Uterus (tissue), 4 donors: ENCODE results near the gene CHST8. TPM values are rescaled to one million over a fixed set of nuclear protein-coding genes. Genes with fewer than 3 reads are reported as not detected.

Experiments used
- DNase-seq, 2 donors: peaks; one replicate each; pipeline ENCODE4 v3.0.0-alpha.2; 2019 to 2020
- H3K27ac ChIP-seq, 2 donors: fragments of 200-600 bp; sonication (generic); 1 replicate in 1 of 2; 2 replicates in 1 of 2; pipeline ENCODE4 v1.5.1; 2016 to 2018
- H3K27me3 ChIP-seq, 2 donors: fragments of 200-600 bp; sonication (generic); one replicate each; pipeline ENCODE4 v1.5.1; 2018 to 2019; ENCODE audit warnings: control low read depth in 1 of 2
- H3K36me3 ChIP-seq, 2 donors: fragments of 200-600 bp; sonication (generic); one replicate each; pipeline ENCODE4 v1.5.1; 2019; ENCODE audit warnings: control low read depth in 1 of 2
- H3K4me1 ChIP-seq, 2 donors: fragments of 200-600 bp; sonication (generic); one replicate each; pipeline ENCODE4 v1.5.1; 2018 to 2019; ENCODE audit warnings: control low read depth in 1 of 2
- H3K4me3 ChIP-seq, 2 donors: fragments of 200-600 bp; sonication (generic); 1 replicate in 1 of 2; 2 replicates in 1 of 2; pipeline ENCODE4 v1.5.1; 2018 to 2019; ENCODE audit warnings: mild to moderate bottlenecking in 1 of 2
- H3K9me3 ChIP-seq, 2 donors: fragments of 200-600 bp; sonication (generic); one replicate each; pipeline ENCODE4 v1.5.1; 2019; ENCODE audit warnings: control low read depth in 1 of 2
- POLR2A ChIP-seq, 2 donors: fragments of 450-650 bp; IDR thresholded peaks; one replicate each; pipeline ENCODE4 v1.6.1; 2016; ENCODE audit warnings: antibody characterized with exemption in 2 of 2, mild to moderate bottlenecking in 1 of 2, moderate library complexity in 1 of 2
- intact Hi-C: fragments of 100-400 bp; cut with DNase I; formaldehyde crosslinking; loops from one replicate; pipeline ENCODE4 v1.15.1; 2023; ENCODE audit warnings: low total_unique reads
- total RNA-seq, 4 donors: library from RNA; depleted of rRNA in 3 of 4; stranded (reverse); fragments of >200 nt in 3 of 4; gene quantifications; one replicate each; pipeline versions ENCODE4 v1.1.0 to v1.2.4, GENCODE V29; 2014 to 2023
- TF ChIP-seq, protein P1 (sequence below), 4 experiments: fragments of 200-600 bp in 2 of 4; fragments of 450-650 bp in 2 of 4; sonication (generic) in 2 of 4; IDR thresholded peaks; one replicate each; pipeline ENCODE4 v1.5.1; 2016 to 2019; ENCODE audit warnings: antibody characterized with exemption in 4 of 4, mild to moderate bottlenecking in 2 of 4, moderate library complexity in 1 of 4
- donor health status: DM: yes; HTN: yes; CAD: no.

Gene CHST8
- total RNA-seq, 4 donors from 2014 or later = 0.26 to 0.95 (median 0.69) TPM; not detected in 1

DNA sequence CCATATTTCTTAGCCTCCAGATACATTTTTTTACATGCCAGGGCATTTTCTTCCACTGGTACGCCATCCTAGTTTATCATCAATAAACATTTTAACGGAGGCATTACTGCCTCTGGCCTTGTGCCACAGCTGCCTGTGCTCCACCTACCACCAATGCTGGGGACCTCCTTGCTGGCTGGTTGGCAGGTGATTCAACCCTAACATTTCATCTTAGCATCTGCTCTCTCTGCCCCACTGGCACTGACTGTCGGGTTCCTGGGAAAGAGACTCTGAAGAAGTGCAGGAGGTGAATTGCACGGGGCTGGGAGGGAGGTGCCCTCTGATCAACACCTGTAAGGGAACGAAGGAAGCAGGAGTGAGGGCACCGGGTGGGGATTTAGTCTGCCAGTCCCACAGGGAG, 123.5 kb downstream of the CHST8 start:
- no peak for DNase-seq
- TF ChIP-seq, protein P1, sequence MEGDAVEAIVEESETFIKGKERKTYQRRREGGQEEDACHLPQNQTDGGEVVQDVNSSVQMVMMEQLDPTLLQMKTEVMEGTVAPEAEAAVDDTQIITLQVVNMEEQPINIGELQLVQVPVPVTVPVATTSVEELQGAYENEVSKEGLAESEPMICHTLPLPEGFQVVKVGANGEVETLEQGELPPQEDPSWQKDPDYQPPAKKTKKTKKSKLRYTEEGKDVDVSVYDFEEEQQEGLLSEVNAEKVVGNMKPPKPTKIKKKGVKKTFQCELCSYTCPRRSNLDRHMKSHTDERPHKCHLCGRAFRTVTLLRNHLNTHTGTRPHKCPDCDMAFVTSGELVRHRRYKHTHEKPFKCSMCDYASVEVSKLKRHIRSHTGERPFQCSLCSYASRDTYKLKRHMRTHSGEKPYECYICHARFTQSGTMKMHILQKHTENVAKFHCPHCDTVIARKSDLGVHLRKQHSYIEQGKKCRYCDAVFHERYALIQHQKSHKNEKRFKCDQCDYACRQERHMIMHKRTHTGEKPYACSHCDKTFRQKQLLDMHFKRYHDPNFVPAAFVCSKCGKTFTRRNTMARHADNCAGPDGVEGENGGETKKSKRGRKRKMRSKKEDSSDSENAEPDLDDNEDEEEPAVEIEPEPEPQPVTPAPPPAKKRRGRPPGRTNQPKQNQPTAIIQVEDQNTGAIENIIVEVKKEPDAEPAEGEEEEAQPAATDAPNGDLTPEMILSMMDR (IDR thresholded peaks at IDR 0.05) = no peak
- TF ChIP-seq POLR2A (IDR thresholded peaks at IDR 0.05) = no peak
- Histone ChIP-seq H3K27ac (no peak overlapping the region), H3K9me3 (no peaks in the 10 kb centered on the region), H3K27me3 (no peaks in the 10 kb centered on the region), H3K4me3 (no peak overlapping the region), H3K4me1 (no peaks in the 10 kb centered on the region), H3K36me3 (no peaks in the 10 kb centered on the region)
- intact Hi-C loops = no loop called here

DNA sequence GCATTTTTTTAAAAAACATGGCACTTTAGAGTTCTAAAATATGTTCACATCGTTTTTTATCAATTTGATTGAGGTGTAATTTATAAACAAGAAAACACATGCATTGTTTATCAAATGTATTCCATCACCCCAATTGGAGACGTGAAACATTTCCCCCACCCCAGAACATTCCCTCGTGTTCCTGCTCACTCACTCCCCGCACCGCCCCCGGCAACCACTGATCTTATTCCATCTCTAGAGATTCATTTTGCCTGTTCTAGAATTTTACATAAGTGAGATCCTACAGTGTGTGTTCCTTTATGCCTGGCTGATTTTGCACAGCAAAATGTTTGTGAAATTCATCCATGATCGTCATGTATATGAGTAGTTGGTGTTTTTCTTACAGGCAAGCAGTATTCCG, 124.4 kb downstream of the CHST8 start:
- no peaks in the 10 kb centered on the region for H3K27me3 ChIP-seq
- H3K36me3 ChIP-seq = no peaks in the 10 kb centered on the region
- no peaks in the 10 kb centered on the region for H3K9me3 ChIP-seq
- no peaks in the 10 kb centered on the region for H3K4me1 ChIP-seq
- TF ChIP-seq, protein P1 (IDR thresholded peaks at IDR 0.05) = no peak
- TF ChIP-seq POLR2A (IDR thresholded peaks at IDR 0.05) = no peak
- H3K27ac ChIP-seq = no peak overlapping the region
- no peak overlapping the region for H3K4me3 ChIP-seq
- intact Hi-C loops = no loop called here
- DNase-seq = no peak

DNA sequence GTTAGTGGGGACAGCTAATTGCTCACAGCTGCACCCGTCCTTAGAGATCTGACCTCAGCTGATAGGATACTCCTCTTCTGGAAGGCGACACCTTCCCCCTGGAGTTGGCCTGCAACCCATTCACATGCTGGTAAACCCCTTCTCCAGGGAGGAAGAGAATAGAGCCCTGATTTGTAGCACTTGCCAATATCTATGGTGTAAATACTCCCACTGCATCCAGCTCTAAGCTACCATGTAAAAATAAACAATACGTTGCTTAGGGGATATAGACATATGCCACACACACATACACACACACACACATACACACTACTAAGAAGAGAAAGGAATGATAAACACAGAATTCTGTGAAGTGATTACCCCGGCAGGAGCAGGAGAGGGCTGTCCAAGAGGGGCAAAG, 125.5 kb downstream of the CHST8 start:
- H3K4me1 ChIP-seq = no peaks in the 10 kb centered on the region
- no peak for TF ChIP-seq POLR2A (IDR thresholded peaks at IDR 0.05)
- TF ChIP-seq, protein P1 (IDR thresholded peaks at IDR 0.05) = no peak
- no peak overlapping the region for H3K4me3 ChIP-seq
- intact Hi-C loops = no loop called here
- no peak overlapping the region for H3K27ac ChIP-seq
- H3K9me3 ChIP-seq = no peaks in the 10 kb centered on the region
- H3K27me3 ChIP-seq = no peaks in the 10 kb centered on the region
- no peaks in the 10 kb centered on the region for H3K36me3 ChIP-seq
- DNase-seq = no peak

DNA sequence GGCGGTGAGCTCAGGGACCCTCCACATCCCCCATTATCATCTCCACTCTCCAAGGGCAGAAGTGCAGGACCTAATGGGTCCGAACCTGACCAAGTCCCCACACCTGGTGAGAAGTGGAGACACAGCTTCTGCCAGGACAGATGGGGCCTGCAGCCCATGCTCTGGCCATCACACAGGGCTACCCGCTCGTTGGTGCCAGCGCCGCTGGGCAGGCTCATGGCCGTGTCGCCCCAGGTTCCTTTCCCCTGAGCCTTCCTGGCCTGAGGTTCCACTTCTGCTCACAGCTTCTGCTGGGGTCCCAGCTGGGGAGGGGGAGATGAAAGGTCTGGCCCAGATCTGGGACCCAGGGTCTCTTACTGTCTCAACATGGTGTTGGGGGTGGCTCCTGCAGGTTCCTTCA, 126.5 kb downstream of the CHST8 start:
- no peak overlapping the region for H3K27ac ChIP-seq
- TF ChIP-seq, protein P1 (IDR thresholded peaks at IDR 0.05) = no peak
- TF ChIP-seq POLR2A (IDR thresholded peaks at IDR 0.05) = no peak
- no peak overlapping the region for H3K4me3 ChIP-seq
- no peaks in the 10 kb centered on the region for H3K27me3 ChIP-seq
- H3K36me3 ChIP-seq = no peaks in the 10 kb centered on the region
- intact Hi-C loops = no loop called here
- no peak for DNase-seq
- H3K4me1 ChIP-seq = no peaks in the 10 kb centered on the region
- no peaks in the 10 kb centered on the region for H3K9me3 ChIP-seq

DNA sequence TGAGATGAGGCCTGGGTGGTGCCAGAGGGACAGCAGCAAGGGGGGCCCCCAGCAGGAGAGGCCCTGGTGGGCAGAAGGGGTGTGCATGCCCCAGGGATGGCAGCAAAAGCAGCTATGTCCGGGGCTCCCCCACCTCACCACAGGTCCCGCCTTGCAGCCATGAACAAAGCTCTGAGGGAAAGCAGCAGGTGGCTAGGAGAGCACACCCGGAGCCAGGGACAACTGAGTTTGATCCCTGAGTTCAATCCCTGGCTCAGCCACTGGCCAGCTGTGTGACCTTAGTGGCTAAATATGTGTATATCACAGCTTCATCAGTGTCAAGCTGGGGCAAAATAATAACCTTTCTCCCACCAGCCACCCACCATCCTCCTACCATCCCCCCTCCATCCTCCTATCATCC, 127.3 kb downstream of the CHST8 start:
- Histone ChIP-seq H3K9me3 (no peaks in the 10 kb centered on the region), H3K27ac (no peak overlapping the region), H3K36me3 (no peaks in the 10 kb centered on the region), H3K4me1 (no peaks in the 10 kb centered on the region), H3K4me3 (no peak overlapping the region), H3K27me3 (no peaks in the 10 kb centered on the region)
- no peak for TF ChIP-seq POLR2A (IDR thresholded peaks at IDR 0.05)
- TF ChIP-seq, protein P1 (IDR thresholded peaks at IDR 0.05) = no peak
- no peak for DNase-seq
- intact Hi-C loops = no loop called here
